Measurements from ENCODE around the gene CFAP410. TPM values are rescaled to one million over a fixed set of nuclear protein-coding genes. Genes with fewer than 3 reads are reported as not detected.
"Not testable (repeated sequence)": the region's sequence is repeated elsewhere in the genome, so short reads cannot be mapped to it uniquely, and the experiment has no call there.

The CFAP410 gene
- total and polyA plus RNA-seq, 12 donors = 10.9 to 34.7 (median 13.9) TPM

GRCh38 chr21:44304011-44304616 lies 35.1 kb downstream of the CFAP410 start:
- DNase-seq (no peak), ATAC-seq (peak in 1 of 8 donors; percentile 23)
- intact Hi-C loops (cut with DNase I) = loop anchor here in 3 of 10 donors (2.0 to 10.0 kb wide), 3 partner anchors 15 to 289 kb away; partner anchors contain the start of genes CFAP410 (in 2 of the 3) and TRAPPC10 (in 1 of the 3)
- Histone ChIP-seq H3K4me3 (no peak overlapping the region), H3K9me3 (no peaks in the 10 kb centered on the region), H3K27me3 (no peaks in the 10 kb centered on the region), H3K27ac (peak overlapping the region in 8 of 10 donors; percentile 9 to 56 (median 34)), H3K36me3 (peaks cover 0 to 31% (median 0%) of the 10 kb centered on the region in 9 donors), H3K4me1 (peaks cover 38 to 69% (median 49%) of the 10 kb centered on the region in 9 donors)
- 67 to 72% methylated on average over 16 of the region's 16 CpGs for WGBS, 2 donors
- no peak for TF ChIP-seq CTCF (IDR thresholded peaks at IDR 0.05)

GRCh38 chr21:44303490-44303981 lies 35.7 kb downstream of the CFAP410 start:
- Histone ChIP-seq H3K27me3 (no peaks in the 10 kb centered on the region), H3K9me3 (no peaks in the 10 kb centered on the region), H3K36me3 (peaks cover 0 to 25% (median 0%) of the 10 kb centered on the region in 9 donors), H3K4me1 (peaks cover 38 to 70% (median 50%) of the 10 kb centered on the region in 9 donors), H3K4me3 (no peak overlapping the region), H3K27ac (peak overlapping the region in 8 of 10 donors; percentile 9 to 56 (median 34))
- 76 to 79% methylated on average over 12 of the region's 12 CpGs for WGBS, 2 donors
- TF ChIP-seq CTCF (IDR thresholded peaks at IDR 0.05) = no peak
- no peak for ATAC-seq
- DNase-seq = no peak
- intact Hi-C loops (cut with DNase I) = loop anchor here in 2 of 10 donors (5.0 to 10.0 kb wide), 2 partner anchors 34 to 289 kb away; partner anchors contain the start of genes CFAP410 (in 2 of the 2) and TRAPPC10 (in 1 of the 2)

- peak in 1 of 9 donors; percentile 23 for TF ChIP-seq CTCF (IDR thresholded peaks at IDR 0.05)
- not testable (repeated sequence) for H3K4me3 ChIP-seq, DNase-seq, H3K27me3 ChIP-seq, ATAC-seq, H3K9me3 ChIP-seq
- Histone ChIP-seq H3K36me3 (peaks cover 0 to 18% (median 0%) of the 10 kb centered on the region in 9 donors), H3K27ac (peak overlapping the region in 2 of 10 donors; percentile 31), H3K4me1 (peaks cover 38 to 72% (median 53%) of the 10 kb centered on the region in 9 donors)
- WGBS, 2 donors = 86 to 89% methylated on average over 21 to 23 of the region's 23 CpGs
- intact Hi-C loops (cut with DNase I) = loop anchor here in 2 of 10 donors (5.0 to 10.0 kb wide), 2 partner anchors 35 to 288 kb away; partner anchors contain the start of genes CFAP410 (in 2 of the 2) and TRAPPC10 (in 1 of the 2)
These were observed 36.4 kb downstream of the CFAP410 start for GRCh38 chr21:44302573-44303401.

GRCh38 chr21:44301961-44302406 lies 37.2 kb downstream of the CFAP410 start:
- no peak overlapping the region for H3K4me3 ChIP-seq
- no peak for ATAC-seq
- 76 to 81% methylated on average over 9 of the region's 9 CpGs for WGBS, 2 donors

More at GRCh38 chr21:44301961-44302406, 37.2 kb downstream of the CFAP410 start:
- Histone ChIP-seq H3K27ac (peak overlapping the region in 1 of 10 donors; percentile 10), H3K36me3 (peaks cover 0 to 10% (median 0%) of the 10 kb centered on the region in 9 donors), H3K9me3 (no peaks in the 10 kb centered on the region), H3K27me3 (no peaks in the 10 kb centered on the region), H3K4me1 (peaks cover 38 to 79% (median 60%) of the 10 kb centered on the region in 9 donors)
- intact Hi-C loops (cut with DNase I) = loop anchor here in 3 of 10 donors (2.0 to 10.0 kb wide), 3 partner anchors 35 to 287 kb away; partner anchors contain the start of genes CFAP410 (in 2 of the 3) and TRAPPC10 (in 1 of the 3)
- DNase-seq = no peak
- peak in 1 of 9 donors; percentile 5 for TF ChIP-seq CTCF (IDR thresholded peaks at IDR 0.05)

Measured in heart right ventricle (tissue), 16 donors.